Neutrophil (primary cell): ENCODE measurements around the gene PON2.

Source experiments
- H3K27ac ChIP-seq: fragments of 200-600 bp; sonication (generic); 2 replicates; pipeline ENCODE4 v1.5.1; 2016; ENCODE audit warnings: mild to moderate bottlenecking, moderate library complexity
- H3K27me3 ChIP-seq: fragments of 200-600 bp; sonication (generic); 2 replicates; pipeline ENCODE4 v1.6.0; 2016; ENCODE audit warnings: mild to moderate bottlenecking
- H3K36me3 ChIP-seq: fragments of 200-600 bp; sonication (generic); 2 replicates; pipeline ENCODE4 v1.5.1; 2017
- H3K4me1 ChIP-seq, 2 experiments: fragments of 200-600 bp in 1 of 2; sonication (generic) in 1 of 2; 1 replicate in 1 of 2; 2 replicates in 1 of 2; pipeline versions ENCODE4 v1.5.1 to v1.6.1; 2013 to 2016; ENCODE audit warnings: low read depth in 1 of 2, low read length in 1 of 2, mild to moderate bottlenecking in 1 of 2, moderate library complexity in 1 of 2; ENCODE audit not compliant: control insufficient read depth in 1 of 2, insufficient read depth in 1 of 2
- H3K4me3 ChIP-seq, 2 experiments: fragments of 200-600 bp in 1 of 2; sonication (generic) in 1 of 2; 1 replicate in 1 of 2; 2 replicates in 1 of 2; pipeline ENCODE4 v1.5.1; 2013 to 2016; ENCODE audit warnings: low read depth in 1 of 2, low read length in 1 of 2, mild to moderate bottlenecking in 1 of 2, moderate library complexity in 1 of 2
- H3K9me3 ChIP-seq: fragments of 200-600 bp; sonication (generic); 2 replicates; pipeline ENCODE4 v1.5.1; 2016
- CTCF ChIP-seq: fragments of 200-600 bp; sonication (generic); IDR thresholded peaks from 2 replicates; pipeline ENCODE4 v1.5.1; 2016; ENCODE audit warnings: antibody characterized with exemption

The PON2 gene

DNA sequence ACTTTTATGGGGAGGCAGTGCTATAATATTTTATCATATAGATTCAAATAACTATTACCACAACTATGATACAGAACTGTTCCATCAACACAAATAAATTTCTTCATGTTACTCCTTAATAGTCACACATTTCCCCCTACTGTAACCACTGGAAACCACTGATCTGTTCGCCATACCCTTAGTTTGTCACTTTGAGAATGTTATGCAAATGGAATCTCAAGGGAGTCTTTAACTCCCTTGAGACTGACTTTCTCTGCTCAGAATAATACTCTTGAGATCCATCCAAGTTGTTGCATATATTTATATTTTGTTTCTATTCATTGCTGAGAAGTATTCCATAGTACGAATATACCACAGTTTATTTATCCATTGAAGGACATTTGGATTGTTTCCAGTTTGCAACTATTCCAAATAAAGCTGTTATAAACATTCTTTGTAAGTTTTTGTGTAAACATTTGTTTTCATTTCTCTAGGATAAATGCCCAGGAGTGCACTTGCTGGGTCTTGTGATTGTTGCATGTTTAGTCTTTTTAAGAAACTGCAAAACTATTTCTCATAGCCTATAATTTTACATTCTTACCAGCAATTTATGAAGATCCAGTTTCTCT lies 19.7 kb upstream of the PON2 start:
- Histone ChIP-seq H3K36me3 (no peaks in the 10 kb centered on the region), H3K4me3 (no peak overlapping the region), H3K4me1 (no peaks in the 10 kb centered on the region), H3K9me3 (no peaks in the 10 kb centered on the region), H3K27ac (no peak overlapping the region), H3K27me3 (no peaks in the 10 kb centered on the region)
- TF ChIP-seq CTCF, result no peak

GRCh38 chr7:95446618-95447017 lies 11.8 kb upstream of the PON2 start:
- no peaks in the 10 kb centered on the region for H3K36me3 ChIP-seq
- H3K4me1 ChIP-seq, result no peaks in the 10 kb centered on the region
- H3K4me3 ChIP-seq, result no peak overlapping the region
- H3K9me3 ChIP-seq, result no peaks in the 10 kb centered on the region
- H3K27me3 ChIP-seq, result no peaks in the 10 kb centered on the region
- no peak overlapping the region for H3K27ac ChIP-seq
- TF ChIP-seq CTCF, result no peak

- Histone ChIP-seq H3K9me3 (no peaks in the 10 kb centered on the region), H3K36me3 (no peaks in the 10 kb centered on the region), H3K4me3 (no peak overlapping the region), H3K4me1 (no peaks in the 10 kb centered on the region), H3K27ac (no peak overlapping the region), H3K27me3 (no peaks in the 10 kb centered on the region)
- no peak for TF ChIP-seq CTCF
Observed at GRCh38 chr7:95444796-95445195, 10.0 kb upstream of the PON2 start.

- H3K36me3 ChIP-seq, result no peaks in the 10 kb centered on the region
- no peak for TF ChIP-seq CTCF
- H3K9me3 ChIP-seq, result no peaks in the 10 kb centered on the region
- no peak overlapping the region for H3K4me3 ChIP-seq
- H3K4me1 ChIP-seq, result no peaks in the 10 kb centered on the region
- H3K27ac ChIP-seq, result no peak overlapping the region
- no peaks in the 10 kb centered on the region for H3K27me3 ChIP-seq
Observed at GRCh38 chr7:95441042-95441823, 6.4 kb upstream of the PON2 start.

DNA sequence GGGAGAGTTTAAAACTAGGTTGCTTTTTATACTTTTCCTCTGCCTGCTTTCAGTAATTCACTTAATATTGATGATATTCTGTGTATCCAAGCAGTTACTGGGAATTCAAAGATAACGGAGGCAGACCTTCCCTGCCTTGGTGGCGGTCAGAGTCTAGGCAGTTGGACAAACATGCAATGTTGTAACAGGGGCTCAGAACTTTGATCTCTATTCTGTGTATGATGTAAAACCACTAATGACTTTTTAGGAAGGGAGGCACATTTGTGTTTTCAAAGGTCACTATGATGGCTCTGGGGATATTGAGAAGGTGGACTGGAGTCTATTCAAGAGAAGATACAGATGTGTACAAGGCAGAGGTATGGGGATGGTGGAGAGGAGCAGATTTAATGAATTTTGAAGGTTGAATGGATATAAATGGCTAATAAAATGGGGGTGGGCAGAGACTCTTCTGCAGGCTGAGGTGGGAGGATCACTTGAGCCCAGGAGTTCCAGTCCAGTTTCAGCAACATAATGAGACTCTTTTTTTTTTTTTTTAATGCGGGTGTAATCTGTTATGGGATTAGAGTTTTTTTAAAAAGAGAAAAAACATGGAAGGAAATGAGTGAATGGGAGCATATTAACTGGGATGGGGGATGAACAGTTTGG lies 5.7 kb upstream of the PON2 start:
- TF ChIP-seq CTCF, result no peak
- Histone ChIP-seq H3K36me3 (no peaks in the 10 kb centered on the region), H3K9me3 (no peaks in the 10 kb centered on the region), H3K4me3 (no peak overlapping the region), H3K4me1 (no peaks in the 10 kb centered on the region), H3K27ac (no peak overlapping the region), H3K27me3 (peaks cover 2% of the 10 kb centered on the region)
